A673 (cell line): ENCODE measurements around the gene EFCAB6. TPM values are rescaled to one million over a fixed set of nuclear protein-coding genes. Genes with fewer than 3 reads are reported as not detected.

Experiments used
- BruUV-seq: library from RNA; stranded (reverse); fragments of 400-500 nt; replicated peaks from 2 replicates; lab custom pipeline; 2021; lab: Mats Ljungman, UMichigan
- CTCF ChIA-PET: fragments of 300-600 bp; sonication (Branson Sonifier 250); formaldehyde crosslinking; loops from one replicate; lab custom pipeline; 2022; ENCODE audit warnings: antibody characterized with exemption; lab: Charles Lee
- POLR2A ChIA-PET: fragments of 300-600 bp; sonication (Branson Sonifier 250); formaldehyde crosslinking; loops from one replicate; lab custom pipeline; 2022; ENCODE audit warnings: antibody characterized with exemption; ENCODE audit not compliant: low non-redundant PET; lab: Charles Lee
- DNase-seq: peaks from one replicate; pipeline ENCODE4 v3.0.0-alpha.2; 2015; ENCODE audit warnings: low spot score
- H3K27ac ChIP-seq: fragments of 200-600 bp; sonication (generic); 2 replicates; pipeline ENCODE4 v1.5.1; 2016; ENCODE audit warnings: mixed run types, low read depth, mild to moderate bottlenecking, mixed read lengths, antibody characterized with exemption, low read length; ENCODE audit not compliant: poor library complexity, severe bottlenecking
- H3K27me3 ChIP-seq: fragments of 200-600 bp; sonication (generic); replicated peaks from 2 replicates; pipeline ENCODE4 v1.6.1; 2017; ENCODE audit warnings: mixed run types, low read depth, mild to moderate bottlenecking, mixed read lengths, antibody characterized with exemption, low read length; ENCODE audit not compliant: insufficient read depth, poor library complexity
- H3K36me3 ChIP-seq: fragments of 200-600 bp; sonication (generic); 2 replicates; pipeline ENCODE4 v1.6.1; 2016; ENCODE audit warnings: mixed run types, mild to moderate bottlenecking, mixed read lengths, antibody characterized with exemption, low read length; ENCODE audit not compliant: insufficient read depth, poor library complexity, severe bottlenecking
- H3K4me1 ChIP-seq: fragments of 200-600 bp; sonication (generic); 2 replicates; pipeline ENCODE4 v1.6.1; 2017; ENCODE audit warnings: mixed run types, mild to moderate bottlenecking, mixed read lengths, antibody characterized with exemption, low read length; ENCODE audit not compliant: insufficient read depth, poor library complexity, severe bottlenecking
- H3K4me3 ChIP-seq: fragments of 200-600 bp; sonication (generic); 2 replicates; pipeline ENCODE4 v1.5.1; 2016; ENCODE audit warnings: low read depth, mixed run types, mild to moderate bottlenecking, mixed read lengths, low read length; ENCODE audit not compliant: poor library complexity, severe bottlenecking
- H3K9me3 ChIP-seq: fragments of 200-600 bp; sonication (generic); 2 replicates; pipeline ENCODE4 v1.6.1; 2016; ENCODE audit warnings: mixed run types, low read depth, mild to moderate bottlenecking, mixed read lengths, antibody characterized with exemption, low read length; ENCODE audit not compliant: poor library complexity, severe bottlenecking
- CTCF ChIP-seq: fragments of 300-800, 200-600 bp; sonication (generic); conservative IDR thresholded peaks from 2 replicates; pipeline ENCODE4 v1.5.1; 2017; ENCODE audit warnings: low read depth, mild to moderate bottlenecking, antibody characterized with exemption, low read length, moderate library complexity, mixed read lengths
- EZH2 ChIP-seq: fragments of 200-600 bp; sonication (generic); IDR thresholded peaks from 2 replicates; pipeline ENCODE4 v1.6.1; 2017; ENCODE audit warnings: borderline replicate concordance, low read depth, mild to moderate bottlenecking, mixed read lengths, antibody characterized with exemption, low read length; ENCODE audit not compliant: poor library complexity, severe bottlenecking
- intact Hi-C: fragments of 100-400 bp; cut with micrococcal nuclease; formaldehyde crosslinking; loops from one replicate; pipeline ENCODE4 v1.10.0; 2022; ENCODE audit not compliant: unreplicated experiment
- total RNA-seq: library from RNA; stranded (reverse); gene quantifications from 2 replicates; pipeline ENCODE4 v1.2.3, GENCODE V29; 2021

The EFCAB6 gene
- total RNA-seq, 1 experiment from 2014 or later, result 0.41 TPM

- POLR2A ChIA-PET, result no interaction called here
- H3K4me1 ChIP-seq, result no peaks in the 10 kb centered on the region
- no peaks in the 10 kb centered on the region for H3K27me3 ChIP-seq
- DNase-seq, result peak; percentile 52
- intact Hi-C loops, result loop anchor here (2.0 kb wide), 1 partner anchor 442 kb away; no protein-coding TSS in a partner anchor
- TF ChIP-seq CTCF, result peak; percentile 56
- no peak for TF ChIP-seq EZH2
- CTCF ChIA-PET, result interaction anchor here (0.6 to 1.1 kb wide), 2 partner anchors 71 to 800 kb away, joined by 3 to 4 read pairs; no protein-coding TSS in a partner anchor
- no peaks in the 10 kb centered on the region for H3K36me3 ChIP-seq
- H3K4me3 ChIP-seq, result no peak overlapping the region
- H3K9me3 ChIP-seq, result no peaks in the 10 kb centered on the region
- BruUV-seq, result no TSS peak
- no peak overlapping the region for H3K27ac ChIP-seq
Observed at GRCh38 chr22:43826142-43827002, 14.3 kb upstream of the EFCAB6 start.

GRCh38 chr22:43825651-43826050 lies 13.5 kb upstream of the EFCAB6 start:
- intact Hi-C loops, result loop anchor here (2.0 kb wide), 1 partner anchor 441 kb away; no protein-coding TSS in a partner anchor
- no peak overlapping the region for H3K27ac ChIP-seq
- BruUV-seq, result no TSS peak
- no peaks in the 10 kb centered on the region for H3K9me3 ChIP-seq
- H3K4me1 ChIP-seq, result no peaks in the 10 kb centered on the region
- H3K36me3 ChIP-seq, result no peaks in the 10 kb centered on the region
- no peak for DNase-seq
- TF ChIP-seq EZH2 (no peak), CTCF (no peak)
- no peaks in the 10 kb centered on the region for H3K27me3 ChIP-seq
- ChIA-PET POLR2A (no interaction called here), CTCF (interaction anchor here (0.6 to 1.1 kb wide), 2 partner anchors 71 to 801 kb away, joined by 3 to 4 read pairs; no protein-coding TSS in a partner anchor)
- no peak overlapping the region for H3K4me3 ChIP-seq

- H3K27me3 ChIP-seq, result no peaks in the 10 kb centered on the region
- no peaks in the 10 kb centered on the region for H3K36me3 ChIP-seq
- H3K4me1 ChIP-seq, result no peaks in the 10 kb centered on the region
- ChIA-PET CTCF (interaction anchor here (0.5 kb wide), 1 partner anchor 473 kb away, joined by 3 read pairs; no protein-coding TSS in a partner anchor), POLR2A (no interaction called here)
- no peaks in the 10 kb centered on the region for H3K9me3 ChIP-seq
- intact Hi-C loops, result no loop called here
- DNase-seq, result no peak
- H3K27ac ChIP-seq, result no peak overlapping the region
- H3K4me3 ChIP-seq, result no peak overlapping the region
- no TSS peak for BruUV-seq
- TF ChIP-seq CTCF (no peak), EZH2 (no peak)
Observed at GRCh38 chr22:43824724-43825420, 12.8 kb upstream of the EFCAB6 start.
